PFSK-1 (cell line): ENCODE results near the gene NCAN.

ENCODE experiments used
- FOXP2 ChIP-seq: optimal IDR thresholded peaks from 2 replicates; pipeline ENCODE3; 2011; ENCODE audit warnings: borderline replicate concordance, control low read depth, inconsistent platforms; ENCODE audit not compliant: insufficient read depth; ENCODE audit errors: extremely low read length, extremely low read depth
- POLR2AphosphoS5 ChIP-seq: IDR thresholded peaks from 2 replicates; pipeline ENCODE4 v1.6.1; 2012; ENCODE audit warnings: low read depth, mild to moderate bottlenecking, control low read depth, low read length, moderate library complexity
- REST ChIP-seq, 2 experiments: IDR thresholded peaks; 2 replicates each; pipeline versions ENCODE4 v1.6.1 to v1.8.0; 2011 to 2012; ENCODE audit warnings: low read depth in 2 of 2, low read length in 2 of 2, control low read depth in 1 of 2, inconsistent platforms in 1 of 2, mild to moderate bottlenecking in 1 of 2, moderate library complexity in 1 of 2; ENCODE audit not compliant: insufficient read depth in 1 of 2
- TAF1 ChIP-seq: IDR thresholded peaks from 2 replicates; pipeline ENCODE4 v1.6.1; 2012; ENCODE audit warnings: low read length, control low read depth, borderline replicate concordance; ENCODE audit not compliant: insufficient read depth

- TF ChIP-seq TAF1 (no peak), REST (IDR thresholded peaks at IDR 0.05; ENCODE audit: insufficient read depth in 1 of 2, low read depth in 2 of 2, low read length in 2 of 2) (no peak), POLR2AphosphoS5 (no peak), FOXP2 (no peak)
These were observed 5.3 kb downstream of the NCAN start for GRCh38 chr19:19217099-19217498.
